ENCODE data around the gene EML4.

- TF ChIP-seq CTCF (optimal IDR thresholded peaks at IDR 0.05 in 1 of 3, IDR thresholded peaks at IDR 0.05 in 1 of 3, conservative IDR thresholded peaks at IDR 0.05 in 1 of 3; ENCODE audit: extremely low read depth in 1 of 3, insufficient read depth in 2 of 3, low read length in 3 of 3) (no peak), EZH2 (IDR thresholded peaks at IDR 0.05; ENCODE audit: low read length) (no peak)
Measured at GRCh38 chr2:42137125-42137841, 31.9 kb upstream of the EML4 start.

All from keratinocyte (primary cell).